Caki2 (cell line): Measurements from ENCODE around the gene NR6A1. TPM values are rescaled to one million over a fixed set of nuclear protein-coding genes. Genes with fewer than 3 reads are reported as not detected.

Experiments
- DNase-seq: peaks from one replicate; pipeline ENCODE4 v3.0.0-alpha.2; 2015; ENCODE audit warnings: low read depth
- in situ Hi-C: cut with HindIII; loops from 2 replicates; pipeline ENCODE4 v1.10.0; 2016; ENCODE audit warnings: low sequenced_read_pairs, low pct_unique_long_range_greater_than_20kb, mixed read lengths
- total RNA-seq: library from RNA; depleted of rRNA; stranded (reverse); fragments of >200 nt; shearing (Covaris generic); gene quantifications from 2 replicates; pipeline ENCODE4 v1.2.3, GENCODE V29; 2014; ENCODE audit warnings: low replicate concordance

Gene NR6A1
- total RNA-seq, 1 experiment from 2014 or later: 1.3 TPM

- no peak for DNase-seq
- in situ Hi-C loops: no loop called here
Observed at GRCh38 chr9:124766815-124767554, 4.1 kb downstream of the NR6A1 start.

- in situ Hi-C loops: no loop called here
- DNase-seq: no peak
Observed at GRCh38 chr9:124766326-124766725, 4.8 kb downstream of the NR6A1 start.

- no peak for DNase-seq
Observed at GRCh38 chr9:124765439-124765835, 5.7 kb downstream of the NR6A1 start.

GRCh38 chr9:124764774-124765438, 6.2 kb downstream of the NR6A1 start:
- in situ Hi-C loops: no loop called here
- DNase-seq: no peak

More at GRCh38 chr9:124765439-124765835, 5.7 kb downstream of the NR6A1 start:
- in situ Hi-C loops: no loop called here

- in situ Hi-C loops: no loop called here
- DNase-seq: no peak
Observed at GRCh38 chr9:124762633-124763032, 8.5 kb downstream of the NR6A1 start.

GRCh38 chr9:124761710-124762109, 9.4 kb downstream of the NR6A1 start:
- no peak for DNase-seq
- in situ Hi-C loops: no loop called here

GRCh38 chr9:124761196-124761595, 9.9 kb downstream of the NR6A1 start:
- DNase-seq: no peak
- in situ Hi-C loops: no loop called here

- in situ Hi-C loops: no loop called here
- DNase-seq: no peak
Observed at GRCh38 chr9:124760719-124761118, 10.4 kb downstream of the NR6A1 start.

- in situ Hi-C loops: no loop called here
- no peak for DNase-seq
Observed at GRCh38 chr9:124759327-124759726, 11.8 kb downstream of the NR6A1 start.

GRCh38 chr9:124758691-124759090, 12.4 kb downstream of the NR6A1 start:
- DNase-seq: no peak
- in situ Hi-C loops: no loop called here

- DNase-seq: no peak
- in situ Hi-C loops: no loop called here
Observed at GRCh38 chr9:124758061-124758460, 13.1 kb downstream of the NR6A1 start.

GRCh38 chr9:124757616-124758015, 13.5 kb downstream of the NR6A1 start:
- in situ Hi-C loops: no loop called here

GRCh38 chr9:124756011-124756410, 15.1 kb downstream of the NR6A1 start:
- in situ Hi-C loops: no loop called here
- DNase-seq: no peak

More at GRCh38 chr9:124757616-124758015, 13.5 kb downstream of the NR6A1 start:
- no peak for DNase-seq

GRCh38 chr9:124755061-124755460, 16.1 kb downstream of the NR6A1 start:
- DNase-seq: no peak
- in situ Hi-C loops: no loop called here

GRCh38 chr9:124754289-124754688, 16.8 kb downstream of the NR6A1 start:
- in situ Hi-C loops: no loop called here
- DNase-seq: no peak

- in situ Hi-C loops: no loop called here
- DNase-seq: no peak
Observed at GRCh38 chr9:124752967-124753366, 18.1 kb downstream of the NR6A1 start.

- no peak for DNase-seq
- in situ Hi-C loops: no loop called here
Observed at GRCh38 chr9:124749781-124750180, 21.3 kb downstream of the NR6A1 start.

GRCh38 chr9:124749284-124749683, 21.8 kb downstream of the NR6A1 start:
- no peak for DNase-seq
- in situ Hi-C loops: no loop called here

- peak; percentile 22 for DNase-seq
- in situ Hi-C loops: no loop called here
Observed at GRCh38 chr9:124747065-124747464, 24.0 kb downstream of the NR6A1 start.
